PC-3 (cell line): Measurements from ENCODE around the gene ACAP2. TPM values are rescaled to one million over a fixed set of nuclear protein-coding genes. Genes with fewer than 3 reads are reported as not detected.
"Not testable (repeated sequence)": the region's sequence is repeated elsewhere in the genome, so short reads cannot be mapped to it uniquely, and the experiment has no call there.

Source experiments
- ATAC-seq: fragments of 200-7000 bp; cut with Tn5 transposase; 2 replicates; pipeline ENCODE4 v1.9.1; 2020; ENCODE audit warnings: mild to moderate bottlenecking, moderate library complexity
- BruUV-seq: library from RNA; stranded (reverse); fragments of 400-500 nt; replicated peaks from 2 replicates; lab custom pipeline; 2021; lab: Mats Ljungman, UMichigan
- CTCF ChIA-PET: fragments of 300-600 bp; sonication (Branson Sonifier 250); formaldehyde crosslinking; loops from one replicate; lab custom pipeline; 2022; ENCODE audit warnings: antibody characterized with exemption; lab: Charles Lee
- POLR2A ChIA-PET: fragments of 300-600 bp; sonication (Branson Sonifier 250); formaldehyde crosslinking; loops from one replicate; lab custom pipeline; 2022; ENCODE audit warnings: antibody characterized with exemption; ENCODE audit not compliant: unreplicated experiment; lab: Charles Lee
- DNase-seq: peaks from one replicate; pipeline ENCODE4 v3.0.0-alpha.2; 2015
- H2AFZ ChIP-seq: fragments of 300-600 bp; sonication (generic); 2 replicates; pipeline ENCODE4 v1.6.0; 2016; ENCODE audit warnings: antibody characterized with exemption, low read length
- H3F3A ChIP-seq: fragments of 300-600 bp; sonication (generic); one replicate; pipeline ENCODE4 v1.6.0; 2017; ENCODE audit warnings: antibody characterized with exemption, low read length, control low read depth, mild to moderate bottlenecking; ENCODE audit not compliant: unreplicated experiment
- H3K27ac ChIP-seq: fragments of 300-600 bp; sonication (generic); 2 replicates; pipeline ENCODE4 v1.5.1; 2016; ENCODE audit warnings: mild to moderate bottlenecking, low read length
- H3K27me3 ChIP-seq: fragments of 300-600 bp; sonication (generic); 2 replicates; pipeline ENCODE4 v1.6.1; 2016; ENCODE audit warnings: low read length, mixed read lengths
- H3K36me3 ChIP-seq: fragments of 300-600 bp; sonication (generic); 2 replicates; pipeline ENCODE4 v1.6.1; 2016; ENCODE audit warnings: low read depth, mixed run types, low read length, mixed read lengths
- H3K4me1 ChIP-seq: fragments of 300-600 bp; sonication (generic); 2 replicates; pipeline ENCODE4 v1.5.1; 2016; ENCODE audit warnings: low read length; ENCODE audit not compliant: insufficient read depth
- H3K4me2 ChIP-seq: fragments of 300-600 bp; sonication (generic); 2 replicates; pipeline ENCODE4 v1.6.0; 2016; ENCODE audit warnings: low read length
- H3K4me3 ChIP-seq: fragments of 300-600 bp; sonication (generic); 2 replicates; pipeline ENCODE4 v1.5.1; 2016; ENCODE audit warnings: mild to moderate bottlenecking, low read length, mixed read lengths
- H3K79me2 ChIP-seq: fragments of 300-600 bp; sonication (generic); 2 replicates; pipeline ENCODE4 v1.6.1; 2017; ENCODE audit warnings: low read length, mixed read lengths
- H3K9ac ChIP-seq: fragments of 300-600 bp; sonication (generic); 2 replicates; pipeline ENCODE4 v1.6.0; 2016; ENCODE audit warnings: mild to moderate bottlenecking, low read length
- H3K9me2 ChIP-seq: fragments of 300-600 bp; sonication (generic); replicated peaks from 2 replicates; pipeline ENCODE4 v1.6.1; 2016; ENCODE audit warnings: mixed run types, low read length, mixed read lengths
- H3K9me3 ChIP-seq: fragments of 300-600 bp; sonication (generic); 2 replicates; pipeline ENCODE4 v1.6.1; 2016; ENCODE audit warnings: low read length, mixed read lengths
- H4K20me1 ChIP-seq: fragments of 300-600 bp; sonication (generic); 2 replicates; pipeline ENCODE4 v1.6.1; 2016; ENCODE audit warnings: low read length, mixed read lengths
- EZH2 ChIP-seq: fragments of 300-600 bp; sonication (generic); IDR thresholded peaks from one replicate; pipeline ENCODE4 v1.6.1; 2017; ENCODE audit warnings: antibody characterized with exemption, mild to moderate bottlenecking, low read length; ENCODE audit not compliant: unreplicated experiment
- EZH2phosphoT487 ChIP-seq: fragments of 300-600 bp; sonication (generic); IDR thresholded peaks from 2 replicates; pipeline ENCODE4 v1.6.1; 2018; ENCODE audit warnings: mild to moderate bottlenecking, antibody characterized with exemption, low read length, borderline replicate concordance
- intact Hi-C: fragments of 100-400 bp; cut with micrococcal nuclease; formaldehyde crosslinking; loops from 2 replicates; pipeline ENCODE4 v1.9.0; 2023
- total RNA-seq: library from RNA; depleted of rRNA; stranded (reverse); fragments of >200 nt; gene quantifications from 2 replicates; pipeline ENCODE4 v1.2.3, GENCODE V29; 2014
- TF ChIP-seq, protein P1 (sequence below): fragments of 300-600 bp; sonication (generic); conservative IDR thresholded peaks from 2 replicates; pipeline ENCODE4 v1.5.1; 2017; ENCODE audit warnings: antibody characterized with exemption, low read depth, mild to moderate bottlenecking, low read length

The ACAP2 gene
- total RNA-seq, 1 experiment from 2014 or later, result 33.5 TPM

DNA sequence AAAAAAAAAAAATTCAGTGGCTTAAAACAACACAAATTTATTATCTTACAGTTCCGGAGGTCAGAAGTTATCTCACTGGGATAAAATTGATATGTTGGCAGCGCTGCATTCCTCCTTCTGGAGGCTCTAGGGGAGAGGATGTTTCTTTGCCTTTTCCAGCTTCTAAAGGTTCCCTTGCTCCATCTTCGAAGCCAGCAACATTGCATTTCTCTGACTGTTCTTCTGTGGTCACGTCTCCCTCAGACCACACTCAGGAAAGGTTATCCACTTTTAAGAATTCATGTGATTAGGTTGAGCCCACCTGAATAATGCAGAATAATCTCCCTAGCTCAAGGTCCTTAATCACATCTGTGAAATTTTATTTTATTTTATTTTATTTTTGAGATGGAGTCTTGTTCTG is 23.4 kb upstream of the ACAP2 start:
- Histone ChIP-seq H4K20me1 (no peaks in the 10 kb centered on the region), H3F3A (no peaks in the 10 kb centered on the region), H3K79me2 (no peaks in the 10 kb centered on the region), H3K9ac (no peak overlapping the region), H2AFZ (no peak overlapping the region), H3K9me2 (no peaks in the 10 kb centered on the region), H3K27me3 (no peaks in the 10 kb centered on the region), H3K4me3 (no peak overlapping the region), H3K4me2 (no peak overlapping the region), H3K9me3 (no peaks in the 10 kb centered on the region), H3K36me3 (no peaks in the 10 kb centered on the region), H3K27ac (no peak overlapping the region), H3K4me1 (no peaks in the 10 kb centered on the region)
- POLR2A ChIA-PET, result no interaction called here
- intact Hi-C loops, result no loop called here
- ATAC-seq, result no peak
- CTCF ChIA-PET, result no interaction called here
- DNase-seq, result no peak
- TF ChIP-seq EZH2 (no peak), EZH2phosphoT487 (no peak)
- TF ChIP-seq, protein P1, sequence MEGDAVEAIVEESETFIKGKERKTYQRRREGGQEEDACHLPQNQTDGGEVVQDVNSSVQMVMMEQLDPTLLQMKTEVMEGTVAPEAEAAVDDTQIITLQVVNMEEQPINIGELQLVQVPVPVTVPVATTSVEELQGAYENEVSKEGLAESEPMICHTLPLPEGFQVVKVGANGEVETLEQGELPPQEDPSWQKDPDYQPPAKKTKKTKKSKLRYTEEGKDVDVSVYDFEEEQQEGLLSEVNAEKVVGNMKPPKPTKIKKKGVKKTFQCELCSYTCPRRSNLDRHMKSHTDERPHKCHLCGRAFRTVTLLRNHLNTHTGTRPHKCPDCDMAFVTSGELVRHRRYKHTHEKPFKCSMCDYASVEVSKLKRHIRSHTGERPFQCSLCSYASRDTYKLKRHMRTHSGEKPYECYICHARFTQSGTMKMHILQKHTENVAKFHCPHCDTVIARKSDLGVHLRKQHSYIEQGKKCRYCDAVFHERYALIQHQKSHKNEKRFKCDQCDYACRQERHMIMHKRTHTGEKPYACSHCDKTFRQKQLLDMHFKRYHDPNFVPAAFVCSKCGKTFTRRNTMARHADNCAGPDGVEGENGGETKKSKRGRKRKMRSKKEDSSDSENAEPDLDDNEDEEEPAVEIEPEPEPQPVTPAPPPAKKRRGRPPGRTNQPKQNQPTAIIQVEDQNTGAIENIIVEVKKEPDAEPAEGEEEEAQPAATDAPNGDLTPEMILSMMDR, result no peak
- BruUV-seq, result no TSS peak

DNA sequence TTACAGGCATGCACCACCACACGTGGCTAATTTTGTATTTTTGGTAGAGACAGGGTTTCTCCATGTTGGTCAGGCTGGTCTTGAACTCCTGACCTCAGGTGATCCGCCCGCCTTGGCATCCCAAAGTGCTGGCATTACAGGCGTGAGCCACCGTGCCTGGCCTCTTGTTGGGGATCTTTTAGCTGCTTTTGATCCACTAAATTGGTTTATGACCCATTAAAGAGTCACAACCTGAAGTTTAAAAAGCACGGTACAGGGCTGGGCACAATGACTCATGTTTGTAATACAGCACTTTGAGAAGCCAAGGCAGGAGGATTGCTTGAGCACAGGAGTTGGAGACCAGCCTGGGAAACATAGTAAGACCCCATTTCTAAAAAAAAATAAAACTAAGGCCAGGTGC is 20.1 kb upstream of the ACAP2 start:
- H3K4me3 ChIP-seq, H3K4me2 ChIP-seq, H4K20me1 ChIP-seq, H3K79me2 ChIP-seq, H3K27me3 ChIP-seq, H3K36me3 ChIP-seq, ATAC-seq, H3K9me3 ChIP-seq, H3K9ac ChIP-seq, CTCF ChIA-PET, H2AFZ ChIP-seq, H3F3A ChIP-seq, POLR2A ChIA-PET, BruUV-seq, intact Hi-C loops, H3K9me2 ChIP-seq, H3K4me1 ChIP-seq, H3K27ac ChIP-seq: not testable (repeated sequence)
- peak; percentile 17 for DNase-seq

DNA sequence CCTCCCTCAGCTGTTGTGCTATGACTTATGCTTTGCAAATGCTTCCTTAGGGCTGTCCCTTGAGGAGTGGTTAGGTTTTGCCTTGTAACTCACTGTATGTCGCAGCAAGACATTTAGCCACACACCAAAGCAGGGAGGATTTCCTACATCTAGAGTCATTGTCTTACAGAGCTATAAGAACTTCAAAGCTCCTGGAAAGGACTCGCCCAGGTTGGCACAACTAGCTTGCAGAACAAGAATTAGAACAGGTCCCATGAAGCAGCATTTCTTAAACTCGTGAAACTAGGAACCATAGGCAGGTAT is 19.4 kb upstream of the ACAP2 start:
- H3K4me3 ChIP-seq, result no peak overlapping the region
- ATAC-seq, result no peak
- no peaks in the 10 kb centered on the region for H3K9me3 ChIP-seq
- intact Hi-C loops, result no loop called here
- no peaks in the 10 kb centered on the region for H4K20me1 ChIP-seq
- H3K4me2 ChIP-seq, result no peak overlapping the region
- ChIA-PET POLR2A (no interaction called here), CTCF (no interaction called here)
- no peaks in the 10 kb centered on the region for H3K36me3 ChIP-seq
- no peaks in the 10 kb centered on the region for H3F3A ChIP-seq
- H3K79me2 ChIP-seq, result no peaks in the 10 kb centered on the region
- no peak for TF ChIP-seq EZH2phosphoT487
- no peak for TF ChIP-seq EZH2
- TF ChIP-seq, protein P1, result no peak
- no peaks in the 10 kb centered on the region for H3K27me3 ChIP-seq
- H3K27ac ChIP-seq, result no peak overlapping the region
- H3K9ac ChIP-seq, result no peak overlapping the region
- BruUV-seq, result no TSS peak
- H3K9me2 ChIP-seq, result no peaks in the 10 kb centered on the region
- peak; percentile 10 for DNase-seq
- H2AFZ ChIP-seq, result no peak overlapping the region
- no peaks in the 10 kb centered on the region for H3K4me1 ChIP-seq
